HG03045 (cell line): ENCODE measurements around the gene OR2H1.

ENCODE experiments used
- ATAC-seq: cut with Tn5 transposase; IDR thresholded peaks from one replicate; pipeline ENCODE4 v1.9.1; 2021; ENCODE audit warnings: mild to moderate bottlenecking, moderate library complexity; ENCODE audit not compliant: unreplicated experiment

Gene OR2H1

DNA sequence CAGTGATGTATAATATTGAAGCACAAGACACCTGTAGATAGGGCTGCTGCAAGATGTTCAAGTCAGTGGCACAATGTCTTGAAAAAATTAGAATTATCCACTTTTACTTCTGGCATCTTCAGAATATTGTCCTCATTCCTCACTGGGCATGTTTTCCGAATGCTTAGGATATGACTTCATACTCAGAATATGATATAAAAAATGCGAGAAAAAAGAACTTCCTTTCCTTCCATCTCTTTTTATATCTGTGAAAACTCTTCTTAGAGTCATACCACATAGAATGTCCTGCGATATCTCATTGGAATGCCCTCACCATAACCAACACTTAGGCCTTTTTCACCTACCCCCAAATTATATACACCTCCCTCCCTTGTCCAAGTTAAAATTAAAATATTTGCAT is 26.2 kb downstream of the OR2H1 start:
- ATAC-seq: no peak

GRCh38 chr6:29483735-29484134 is 26.8 kb downstream of the OR2H1 start:
- ATAC-seq: no peak

DNA sequence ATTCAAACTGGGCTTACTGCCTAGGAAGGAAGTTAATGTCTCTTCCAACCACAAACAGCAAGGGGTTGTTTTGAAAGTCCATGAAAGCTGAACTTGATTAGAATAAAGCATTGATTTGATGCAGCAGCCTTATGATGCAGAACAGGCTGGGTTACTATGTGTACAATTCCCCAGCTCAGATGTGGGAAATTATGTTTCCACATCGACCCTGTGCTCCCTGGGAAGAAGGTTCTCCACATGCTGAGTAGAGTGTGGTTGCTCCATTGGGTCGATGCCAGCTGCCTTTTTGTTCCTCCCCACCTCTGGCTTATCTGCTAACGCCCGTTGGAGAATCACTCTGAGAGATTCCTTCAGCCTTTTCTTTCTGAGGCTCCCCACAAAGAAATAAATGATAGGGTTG is 29.6 kb downstream of the OR2H1 start:
- no peak for ATAC-seq

DNA sequence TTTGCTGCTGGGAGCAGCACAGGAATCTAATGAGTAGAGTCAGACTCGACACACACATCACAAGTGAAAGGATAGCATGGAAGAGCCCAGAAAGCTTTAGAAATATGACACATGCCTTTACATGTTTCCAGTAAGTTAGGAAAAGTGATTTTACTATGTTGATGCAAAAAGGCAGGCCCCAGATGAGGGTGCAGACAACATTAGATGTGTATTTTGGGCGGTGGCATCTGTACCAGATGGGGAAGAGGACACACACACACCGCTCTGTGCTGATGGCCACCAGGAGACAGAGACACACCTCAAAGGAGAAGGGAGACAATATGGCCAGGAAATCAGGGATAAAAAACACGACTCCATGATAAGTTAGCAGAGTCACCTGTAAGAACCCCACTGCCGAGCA is 30.2 kb downstream of the OR2H1 start:
- no peak for ATAC-seq

GRCh38 chr6:29487660-29488059 is 30.7 kb downstream of the OR2H1 start, which contains the start of gene MAS1L:
Gene MAS1L (minus strand): TSS chr6:29487956. CDS start chr6:29487902, 54 bp downstream.
- no peak for ATAC-seq

GRCh38 chr6:29488874-29489273 is 31.9 kb downstream of the OR2H1 start:
- no peak for ATAC-seq

GRCh38 chr6:29489286-29489685 is 32.3 kb downstream of the OR2H1 start:
- ATAC-seq: no peak

GRCh38 chr6:29490055-29490454 is 33.1 kb downstream of the OR2H1 start:
- ATAC-seq: no peak

DNA sequence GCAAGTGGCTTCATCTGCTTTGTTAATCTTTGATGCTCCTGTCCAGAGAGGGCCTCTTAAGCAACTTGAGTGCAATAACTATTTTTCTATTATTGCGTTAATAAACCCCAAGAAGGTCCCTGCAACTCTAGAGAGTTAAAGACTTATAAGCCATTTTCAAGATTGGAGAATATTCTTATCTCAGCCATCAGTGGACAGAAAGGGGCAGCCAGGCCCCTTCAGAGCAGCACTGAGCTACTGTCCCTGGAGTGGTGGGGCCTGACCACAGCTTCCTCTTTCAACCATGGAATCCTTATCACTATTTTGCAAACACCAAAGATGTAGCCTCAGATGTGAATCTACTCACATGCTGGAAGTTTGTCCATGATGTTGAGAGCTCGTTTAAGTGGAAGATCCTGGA is 33.6 kb downstream of the OR2H1 start:
- no peak for ATAC-seq

DNA sequence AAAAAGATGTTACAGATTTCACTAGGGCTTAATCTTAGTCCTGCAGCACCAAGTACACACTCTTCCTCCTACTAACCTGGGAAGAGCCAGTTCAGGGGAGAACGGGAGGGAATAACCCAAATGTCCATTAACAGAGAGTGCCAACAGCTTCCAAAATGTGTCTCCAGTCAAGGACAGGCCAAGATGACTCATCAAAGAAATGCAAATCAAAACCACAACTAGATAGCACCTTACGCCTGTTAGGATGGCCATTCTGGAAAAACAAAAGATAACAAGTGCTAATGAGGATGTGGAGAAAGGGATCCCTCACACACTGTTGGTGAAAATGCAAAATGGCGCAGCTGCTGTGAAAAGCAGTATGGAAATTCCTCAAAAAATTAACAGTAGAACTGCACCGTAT is 34.6 kb downstream of the OR2H1 start:
- ATAC-seq: no peak

GRCh38 chr6:29493261-29493660 is 36.3 kb downstream of the OR2H1 start:
- ATAC-seq: no peak

- no peak for ATAC-seq
Observed at GRCh38 chr6:29494131-29494530, 37.2 kb downstream of the OR2H1 start.

GRCh38 chr6:29495571-29495970 is 38.6 kb downstream of the OR2H1 start:
- no peak for ATAC-seq

GRCh38 chr6:29496961-29497360 is 40.0 kb downstream of the OR2H1 start:
- no peak for ATAC-seq

- no peak for ATAC-seq
Observed at GRCh38 chr6:29499704-29500103, 42.7 kb downstream of the OR2H1 start.

- ATAC-seq: no peak
Observed at GRCh38 chr6:29500594-29500993, 43.6 kb downstream of the OR2H1 start.

DNA sequence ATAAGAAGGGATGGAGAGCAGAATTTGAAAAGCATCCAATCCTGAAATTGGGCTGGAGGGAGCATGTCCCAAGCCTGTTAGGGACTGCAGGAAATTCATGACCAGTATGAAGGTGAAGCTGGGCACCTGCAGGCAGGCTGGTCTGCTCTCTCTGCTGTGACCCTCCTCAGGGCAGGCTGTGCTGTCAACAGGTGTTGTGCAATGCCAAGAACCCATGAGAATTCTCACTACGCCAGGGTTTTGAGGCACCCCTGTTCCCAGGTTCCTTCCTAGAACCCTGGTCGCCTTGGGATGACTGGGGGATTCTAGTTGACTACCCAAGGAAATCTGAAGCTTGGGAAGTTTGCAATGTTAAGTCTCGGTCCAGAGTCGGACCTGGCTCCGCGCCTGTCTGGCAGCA is 44.2 kb downstream of the OR2H1 start:
- no peak for ATAC-seq

- no peak for ATAC-seq
Observed at GRCh38 chr6:29502181-29502580, 45.2 kb downstream of the OR2H1 start.

DNA sequence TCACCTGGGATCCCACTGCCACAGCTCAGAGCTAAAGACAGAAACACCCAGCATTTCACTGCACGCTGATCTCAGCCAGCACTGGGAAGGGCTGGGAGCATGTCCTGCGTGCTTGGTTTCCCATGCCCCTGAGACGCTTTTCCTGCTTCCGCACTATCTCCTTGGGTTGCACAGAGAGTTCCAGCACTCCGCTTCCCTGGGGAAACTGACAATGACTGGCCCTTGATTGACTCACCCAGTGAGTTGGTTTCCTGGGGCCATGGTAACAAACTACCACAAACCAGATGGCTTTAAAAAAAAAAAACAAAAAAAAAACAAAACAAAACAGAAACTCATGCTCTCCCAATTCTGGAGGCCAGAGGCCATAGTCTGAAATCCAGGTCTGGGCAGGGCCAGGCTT is 45.6 kb downstream of the OR2H1 start:
- no peak for ATAC-seq

DNA sequence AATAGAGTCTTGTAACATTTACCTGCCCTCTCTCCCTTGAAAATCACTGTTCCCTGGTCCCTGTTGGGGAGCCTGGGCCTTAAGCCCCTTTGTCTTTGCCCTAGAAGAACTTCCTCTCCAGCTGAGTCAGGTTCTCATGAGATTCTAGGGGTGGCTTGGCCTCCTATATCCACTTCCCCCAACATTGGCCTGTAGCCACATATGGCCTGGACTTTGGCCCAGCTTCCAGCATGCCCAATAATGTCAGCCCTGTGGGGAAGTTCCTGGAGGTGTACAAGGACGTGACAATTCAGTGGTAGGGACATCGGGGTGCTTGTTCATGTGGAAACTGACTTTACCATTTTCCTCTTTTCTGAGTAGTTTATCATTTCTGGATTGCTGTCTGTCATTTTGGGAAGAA is 48.0 kb downstream of the OR2H1 start:
- no peak for ATAC-seq

GRCh38 chr6:29505808-29506207 is 48.9 kb downstream of the OR2H1 start:
- no peak for ATAC-seq

DNA sequence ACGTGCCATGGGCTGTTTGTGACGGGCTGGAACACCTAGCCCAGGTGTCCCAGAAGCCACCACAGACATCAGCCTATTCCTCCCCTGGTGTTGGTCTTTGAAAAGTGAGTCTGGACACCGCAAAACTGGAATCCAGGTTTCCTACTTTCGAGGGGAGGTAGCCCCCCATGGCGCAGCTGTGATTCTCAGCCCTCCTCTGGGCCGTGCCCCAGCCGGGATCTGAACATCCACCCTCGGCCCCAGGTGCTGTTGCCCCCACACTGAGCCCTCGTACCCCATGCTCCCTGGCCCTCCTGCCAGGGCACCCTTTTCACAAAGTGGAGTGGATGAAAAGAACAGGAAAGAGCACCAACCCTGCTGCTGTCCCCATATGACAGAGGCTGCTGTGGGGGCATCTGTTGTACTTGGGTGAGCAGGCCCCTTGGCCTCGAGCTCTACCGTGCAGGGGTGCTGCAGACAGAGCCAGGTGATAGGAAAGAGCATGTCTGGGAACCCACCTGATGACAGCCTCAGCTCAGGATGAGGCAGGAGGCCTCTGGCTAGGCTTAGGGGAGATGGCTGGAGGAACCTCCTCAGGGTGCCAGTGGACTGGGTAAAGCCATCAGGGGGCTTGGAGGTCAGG is 49.6 kb downstream of the OR2H1 start:
- no peak for ATAC-seq

DNA sequence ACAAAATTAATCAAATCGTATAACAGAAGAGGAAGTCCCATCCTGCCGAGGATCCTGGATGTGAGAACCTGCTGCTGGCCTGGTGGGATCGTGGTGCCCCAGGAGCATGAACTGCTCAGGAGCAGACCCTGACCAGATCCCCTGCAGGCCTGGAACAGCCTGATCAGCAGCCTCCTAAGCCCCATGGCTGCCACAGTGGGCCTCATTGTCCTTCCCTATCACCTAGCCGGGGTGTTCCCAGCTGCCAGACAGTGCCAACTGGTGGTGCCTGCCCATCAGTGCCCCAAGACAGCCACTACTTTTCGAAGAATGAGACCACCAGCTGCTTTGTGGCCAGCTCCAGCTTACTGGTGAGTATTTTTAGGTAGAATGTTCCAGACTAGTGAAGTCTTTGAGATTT is 50.4 kb downstream of the OR2H1 start:
- no peak for ATAC-seq
